HG02970 (cell line): ENCODE measurements around the gene ORMDL3.
"Not testable (repeated sequence)": the region's sequence is repeated elsewhere in the genome, so short reads cannot be mapped to it uniquely, and the experiment has no call there.

Experiments
- ATAC-seq: cut with Tn5 transposase; IDR thresholded peaks from one replicate; pipeline ENCODE4 v1.9.1; 2021; ENCODE audit warnings: mild to moderate bottlenecking, moderate library complexity, moderate number of reproducible peaks; ENCODE audit not compliant: unreplicated experiment, low FRiP score

Gene ORMDL3

DNA sequence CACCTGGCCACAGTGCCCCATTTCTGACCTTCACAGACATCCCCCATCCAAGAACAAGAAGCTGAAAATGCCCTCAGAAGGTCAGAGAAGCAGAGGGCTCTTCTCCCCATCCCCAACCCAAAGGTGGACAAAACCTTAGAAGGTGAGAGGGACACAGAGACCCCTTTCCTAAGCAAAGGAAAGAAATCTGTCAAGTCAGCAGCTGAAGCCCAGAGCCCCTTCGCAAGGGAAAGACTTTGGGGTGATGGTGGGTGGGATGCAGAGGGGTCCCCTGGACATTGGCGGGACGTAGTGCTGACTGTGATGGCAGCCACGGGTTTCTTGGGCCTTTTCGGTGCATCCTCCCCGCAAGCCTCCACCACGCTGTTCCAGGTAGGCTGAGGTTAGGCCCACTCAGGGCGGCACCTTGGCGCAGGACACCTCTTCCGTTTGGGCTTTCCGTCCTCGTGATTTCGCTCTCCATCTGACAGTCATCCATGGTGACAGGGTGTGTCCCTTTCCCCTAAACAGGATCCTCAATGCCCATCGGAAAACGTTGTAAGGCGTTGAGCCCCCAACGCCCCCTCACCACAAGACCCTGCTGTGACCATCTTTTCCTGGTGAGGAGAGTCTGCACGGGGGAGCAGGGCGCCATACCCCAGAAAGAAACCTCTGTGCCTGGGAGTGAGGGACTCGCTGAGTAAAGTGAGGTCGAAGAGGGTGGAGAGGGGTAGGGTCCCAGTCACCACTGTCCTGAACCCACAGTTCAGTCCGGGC is 24.7 kb upstream of the ORMDL3 start:
- ATAC-seq: no peak

DNA sequence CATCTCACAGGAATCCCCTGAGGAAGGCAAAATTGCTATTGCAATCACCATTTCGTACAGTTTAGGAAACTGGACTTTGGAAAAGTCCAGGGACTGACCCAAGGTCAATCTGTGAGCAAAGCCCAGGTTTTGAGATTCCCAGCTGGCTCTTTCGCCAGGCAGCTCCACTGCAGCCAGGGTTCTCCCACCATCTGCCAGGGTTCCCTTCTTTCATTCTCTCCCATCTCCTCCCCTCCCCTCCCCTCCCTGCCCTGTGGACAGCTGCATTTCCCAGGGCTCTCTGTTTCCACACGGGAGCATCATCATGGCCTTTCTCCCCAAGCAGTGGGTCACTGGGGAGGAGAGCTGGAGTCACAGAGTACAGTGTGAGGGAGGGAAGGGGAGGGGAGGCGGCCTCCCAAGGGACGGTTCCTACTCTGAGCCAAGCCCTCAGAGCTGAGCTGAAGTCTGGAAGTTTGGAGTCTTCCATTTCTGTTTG is 23.5 kb upstream of the ORMDL3 start:
- ATAC-seq: no peak

DNA sequence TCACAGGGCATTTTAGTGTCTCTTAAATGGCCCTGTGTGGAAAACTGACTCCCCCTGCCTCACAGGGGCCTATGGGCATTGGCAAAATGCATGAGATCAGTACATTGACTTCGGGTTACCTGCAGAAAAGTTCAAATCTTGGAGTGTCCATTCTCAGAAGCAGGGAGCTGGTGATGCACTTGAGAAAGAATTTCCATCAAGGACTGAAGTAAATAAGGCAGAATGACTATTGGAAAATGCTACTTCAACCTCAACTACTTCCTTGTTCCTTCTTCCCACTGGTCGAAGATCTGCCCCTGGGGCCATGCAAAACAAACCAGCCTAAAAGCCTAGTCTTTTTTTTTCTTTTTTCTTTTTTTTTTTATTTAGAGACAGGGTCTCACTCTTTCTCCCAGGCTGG is 21.6 kb upstream of the ORMDL3 start:
- ATAC-seq: no peak

DNA sequence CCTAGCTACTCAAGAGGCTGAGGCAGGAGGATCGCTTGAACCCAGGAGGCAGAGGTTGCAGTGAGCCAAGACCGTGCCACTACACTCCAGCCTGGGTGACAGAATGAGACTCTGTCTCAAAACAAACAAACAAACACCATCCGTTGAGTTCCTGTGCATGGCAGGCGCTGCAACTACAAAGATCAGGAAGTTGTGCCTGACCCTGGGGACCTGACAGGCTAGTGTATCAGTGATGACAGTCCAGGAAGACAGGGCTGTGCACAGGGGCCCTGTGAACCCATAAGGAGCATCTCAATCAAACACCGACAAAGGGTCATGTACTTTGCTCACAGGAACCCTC is 21.1 kb upstream of the ORMDL3 start:
- ATAC-seq: not testable (repeated sequence)

GRCh38 chr17:39946551-39947330 is 19.3 kb upstream of the ORMDL3 start:
- no peak for ATAC-seq

DNA sequence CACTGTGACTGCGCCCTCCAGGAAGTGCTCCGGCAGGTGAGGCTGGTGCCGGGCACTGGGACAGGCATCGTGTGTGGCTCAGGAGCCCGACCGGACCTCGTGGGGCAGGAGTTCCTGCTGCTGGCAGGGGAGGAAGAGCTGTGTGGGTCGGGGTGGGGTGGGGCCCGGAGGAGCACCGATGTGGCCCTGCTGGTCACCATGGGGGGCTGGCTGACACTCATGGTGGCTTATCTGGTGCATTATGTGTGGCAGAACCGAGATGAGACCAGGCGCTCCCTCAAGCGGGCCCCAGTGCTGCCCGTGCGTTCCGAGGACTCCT is 17.0 kb upstream of the ORMDL3 start:
- no peak for ATAC-seq

DNA sequence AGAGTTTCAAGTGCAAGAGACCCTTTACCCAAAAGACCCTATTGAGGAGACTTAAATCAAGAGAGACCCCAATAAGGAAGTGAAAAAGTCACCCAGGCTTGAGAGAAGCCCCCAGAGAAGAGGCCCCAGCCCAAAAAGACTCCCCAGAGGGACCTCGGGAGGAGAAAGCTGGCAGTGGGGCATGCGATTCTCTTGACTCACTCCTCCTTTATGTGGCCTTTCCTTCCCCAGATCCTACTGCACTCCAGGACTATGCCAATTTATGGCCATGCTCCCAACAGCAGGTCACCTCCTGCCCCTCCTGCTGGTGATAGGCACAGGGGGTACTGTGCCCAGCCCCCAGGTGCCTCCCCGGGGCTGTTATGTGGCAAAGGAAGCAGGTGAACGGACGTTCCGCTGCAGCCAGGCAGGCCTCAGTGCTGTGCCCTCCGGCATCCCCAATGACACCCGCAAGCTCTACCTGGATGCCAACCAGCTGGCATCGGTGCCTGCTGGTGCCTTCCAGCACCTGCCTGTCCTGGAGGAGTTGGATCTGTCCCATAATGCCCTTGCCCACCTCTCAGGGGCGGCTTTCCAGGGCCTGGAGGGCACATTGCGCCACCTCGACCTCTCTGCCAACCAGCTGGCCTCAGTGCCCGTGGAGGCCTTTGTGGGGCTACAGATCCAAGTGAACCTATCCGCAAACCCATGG is 16.4 kb upstream of the ORMDL3 start:
- ATAC-seq: no peak

GRCh38 chr17:39939588-39940419 is 12.4 kb upstream of the ORMDL3 start:
- ATAC-seq: no peak

GRCh38 chr17:39939106-39939505 is 11.7 kb upstream of the ORMDL3 start:
- ATAC-seq: no peak

DNA sequence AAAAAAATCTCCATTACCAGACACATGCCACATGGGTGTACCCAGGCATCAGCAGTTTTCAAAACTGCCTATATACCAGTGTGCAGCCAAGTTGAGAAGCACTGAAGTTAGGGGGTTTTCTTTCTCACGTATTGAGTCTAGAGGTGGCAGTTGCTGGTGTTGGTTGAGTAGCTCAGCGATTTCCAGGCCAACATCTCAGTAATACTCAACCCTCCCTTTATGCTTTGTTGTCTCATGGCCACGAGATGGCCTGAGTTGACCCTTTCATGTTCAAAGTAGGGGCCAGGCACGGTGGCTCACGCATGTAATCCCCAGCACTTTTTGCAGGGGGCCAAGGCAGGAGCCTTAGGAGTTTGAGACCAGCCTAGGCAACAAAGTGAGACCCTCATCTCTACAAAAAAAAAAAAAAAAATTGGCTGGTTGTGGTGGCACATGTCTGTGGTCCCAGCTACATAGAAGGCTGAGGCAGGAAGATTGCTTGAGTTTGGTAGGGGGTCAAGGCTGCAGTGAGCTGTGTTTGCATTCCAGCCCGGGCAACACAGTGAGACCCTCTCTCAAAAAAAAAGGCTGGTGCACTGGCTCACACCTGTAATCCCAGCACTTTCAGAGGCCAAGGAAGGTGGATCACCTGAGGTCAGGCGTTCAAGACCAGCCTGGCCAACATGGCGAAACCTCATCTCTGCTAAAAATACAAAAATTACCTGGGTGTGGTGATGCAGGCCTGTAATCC is 10.9 kb upstream of the ORMDL3 start:
- no peak for ATAC-seq

- ATAC-seq: no peak
Measured at GRCh38 chr17:39937447-39937846, 10.0 kb upstream of the ORMDL3 start.

DNA sequence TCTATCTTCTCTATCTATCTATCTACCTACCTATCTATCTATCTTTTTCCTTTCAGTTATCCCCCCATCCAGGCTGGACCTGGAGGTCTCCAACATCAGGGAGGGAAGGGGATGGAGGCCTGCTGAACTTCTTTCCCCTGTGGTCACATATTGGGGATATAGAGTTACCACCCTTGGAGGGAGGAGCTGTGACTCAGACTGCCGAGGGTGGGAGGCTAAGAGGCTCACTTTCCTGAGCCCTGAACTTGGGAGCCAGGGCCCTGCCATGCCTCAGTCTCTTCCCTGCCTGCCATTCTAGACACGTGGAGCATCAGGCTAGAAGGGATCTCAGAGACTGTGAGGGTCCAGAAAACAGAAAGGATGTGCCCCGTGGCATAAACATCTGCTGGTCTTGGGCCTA is 8.5 kb upstream of the ORMDL3 start:
- no peak for ATAC-seq

- ATAC-seq: no peak
Measured at GRCh38 chr17:39934324-39934723, 6.9 kb upstream of the ORMDL3 start.

GRCh38 chr17:39933912-39934311 is 6.5 kb upstream of the ORMDL3 start:
- ATAC-seq: no peak

DNA sequence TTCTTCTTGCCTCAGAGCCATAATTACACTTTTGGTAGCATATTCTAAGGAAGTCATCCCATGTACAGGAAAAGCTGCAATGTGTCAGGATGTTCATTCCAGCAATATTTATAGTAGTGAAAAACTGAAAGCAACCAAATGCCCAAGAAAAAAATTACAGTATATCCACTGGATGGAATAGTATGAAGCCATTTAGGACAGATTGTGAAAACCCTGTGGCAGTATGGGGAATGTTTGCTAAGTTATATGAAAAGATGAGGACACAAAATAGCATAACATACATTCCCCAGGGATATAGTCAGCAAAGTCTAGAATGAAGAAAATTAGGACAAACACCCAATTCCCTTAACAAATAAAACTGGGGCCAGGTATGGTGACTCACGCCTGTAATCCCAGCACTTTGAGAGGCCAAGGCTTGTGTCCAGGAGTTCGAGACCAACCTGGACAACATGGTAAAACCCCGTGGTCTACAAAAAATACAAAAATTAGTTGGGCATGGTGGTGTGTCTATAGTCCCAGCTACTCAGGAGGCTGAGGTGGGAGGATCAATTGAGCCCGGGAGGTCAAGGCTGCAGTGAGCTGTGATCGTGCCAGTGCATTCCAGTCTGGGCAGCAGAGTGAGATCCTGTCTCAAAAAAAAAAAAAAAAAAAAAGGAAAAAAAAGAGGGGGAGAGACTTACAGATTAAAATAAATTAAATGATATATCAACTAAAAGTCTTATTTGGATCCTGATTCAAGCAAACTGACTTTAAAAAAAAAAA is 2.4 kb upstream of the ORMDL3 start:
- ATAC-seq: no peak

DNA sequence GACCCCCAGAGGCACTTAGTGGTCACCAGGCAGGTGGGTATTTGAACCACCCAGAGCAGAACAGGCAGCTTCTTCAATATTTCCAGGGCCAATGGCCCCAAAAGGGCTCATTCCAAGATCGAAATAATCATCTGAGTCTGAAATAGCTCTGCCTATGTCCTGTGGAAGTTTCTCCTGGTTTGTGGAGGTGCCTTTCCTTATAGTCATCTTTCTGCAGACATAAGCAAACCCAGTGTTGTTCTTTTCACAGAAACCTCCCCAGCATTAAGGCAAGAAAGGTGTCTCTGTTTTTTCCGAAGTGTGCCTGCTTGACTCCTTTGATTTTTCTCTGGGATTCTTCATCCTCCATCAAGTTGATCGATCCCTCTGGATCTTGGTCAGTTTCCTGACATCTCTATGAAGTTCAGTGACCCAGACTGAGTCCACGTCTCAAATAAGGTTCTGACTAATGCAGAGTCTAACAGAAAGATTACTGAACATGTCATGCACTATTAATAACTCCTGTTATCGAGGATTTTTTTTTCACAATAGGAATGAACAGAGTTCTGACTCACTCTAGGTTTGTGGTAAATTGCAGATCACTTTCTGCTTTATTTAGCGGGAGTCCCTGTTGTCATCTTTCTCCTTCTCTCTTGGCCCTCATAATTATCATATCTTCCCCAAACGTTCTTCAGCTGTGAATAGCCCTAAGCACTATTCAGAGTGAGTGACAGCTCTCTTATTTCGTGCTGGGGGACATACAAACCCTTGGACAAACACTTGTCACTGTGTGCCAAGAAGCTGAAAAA is 1.7 kb upstream of the ORMDL3 start:
- no peak for ATAC-seq

DNA sequence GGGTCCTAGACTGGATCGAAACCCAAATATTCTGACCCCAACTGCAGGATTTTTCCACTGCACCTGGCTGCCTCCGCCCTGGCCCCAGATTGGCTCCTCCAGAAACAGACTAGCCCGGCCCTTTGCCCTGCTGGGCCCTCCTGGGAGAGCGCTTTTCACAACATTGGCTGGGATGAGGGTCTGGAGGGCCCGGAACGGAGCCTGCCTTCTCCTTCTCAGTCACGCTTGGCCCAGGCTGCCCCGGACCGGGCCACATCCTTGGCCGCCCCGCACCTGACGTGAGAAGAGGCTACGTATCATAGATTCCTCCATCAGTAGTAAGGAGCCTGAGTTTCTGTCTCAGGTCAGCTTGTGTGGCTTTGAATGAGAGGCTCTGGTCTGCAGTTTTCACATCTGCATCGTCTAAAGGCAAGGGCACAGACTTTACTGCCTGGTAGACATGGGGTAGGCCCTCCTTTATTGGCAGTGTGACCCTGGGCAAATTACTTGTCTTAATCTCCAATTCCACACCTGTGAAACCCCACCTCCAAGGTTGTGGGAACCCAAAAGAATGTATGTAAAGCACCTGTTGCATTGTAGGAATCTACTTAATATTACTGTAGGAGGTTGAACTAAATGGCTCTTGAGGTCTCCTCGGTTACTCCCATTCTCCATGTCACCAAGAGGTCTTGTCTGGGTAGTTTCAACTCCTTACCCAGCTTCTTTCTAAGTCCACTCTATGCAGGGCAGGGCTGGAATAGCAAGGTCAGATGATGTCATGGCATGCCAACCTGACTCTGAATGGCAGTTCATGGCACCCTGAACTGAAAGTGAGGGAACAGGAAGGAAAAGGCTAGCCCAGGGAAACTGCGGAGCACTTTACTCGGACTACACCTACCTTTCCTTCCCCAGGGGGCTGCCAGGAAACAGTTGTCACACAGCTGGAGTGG is 792 bp upstream of the ORMDL3 start:
- ATAC-seq: peak; percentile 13
